T-helper 2 cell (primary cell): ENCODE data around the gene CALCOCO1.

Experiments used
- DNase-seq, 5 experiments: peaks; one replicate each; pipeline versions ENCODE4 v3.0.0 to v3.0.0-alpha.2; 2012 to 2022

CALCOCO1 gene

GRCh38 chr12:53659571-53659981 lies 67.7 kb downstream of the CALCOCO1 start:
- no peak for DNase-seq

GRCh38 chr12:53659011-53659551 lies 68.2 kb downstream of the CALCOCO1 start:
- no peak for DNase-seq
